IPS-15b (cell line): ENCODE measurements around the gene GABPB2.
"Not testable (repeated sequence)": the region's sequence is repeated elsewhere in the genome, so short reads cannot be mapped to it uniquely, and the experiment has no call there.

Experiments used
- H3K27me3 ChIP-seq: one replicate; pipeline ENCODE4 v1.6.1; 2013; ENCODE audit warnings: low read length; ENCODE audit not compliant: control insufficient read depth, insufficient read depth
- H3K36me3 ChIP-seq: one replicate; pipeline ENCODE4 v1.6.1; 2013; ENCODE audit warnings: low read length; ENCODE audit not compliant: control insufficient read depth, insufficient read depth
- H3K4me1 ChIP-seq: one replicate; pipeline ENCODE4 v1.6.1; 2013; ENCODE audit warnings: mild to moderate bottlenecking, low read length; ENCODE audit not compliant: control insufficient read depth, insufficient read depth
- H3K4me3 ChIP-seq: one replicate; pipeline ENCODE4 v1.5.1; 2013; ENCODE audit warnings: low read depth, low read length
- H3K9ac ChIP-seq: one replicate; pipeline ENCODE4 v1.6.1; 2013; ENCODE audit warnings: low read depth, mild to moderate bottlenecking, low read length
- H3K9me3 ChIP-seq: one replicate; pipeline ENCODE4 v1.6.1; 2013; ENCODE audit warnings: mild to moderate bottlenecking, low read length; ENCODE audit not compliant: control insufficient read depth, insufficient read depth

The GABPB2 gene

GRCh38 chr1:151060657-151061421 is 9.7 kb upstream of the GABPB2 start:
- Histone ChIP-seq H3K4me3 (peak overlapping the region; percentile 95), H3K9ac (peak overlapping the region; percentile 61), H3K9me3 (no peaks in the 10 kb centered on the region), H3K27me3 (no peaks in the 10 kb centered on the region), H3K36me3 (peaks cover 1% of the 10 kb centered on the region), H3K4me1 (peaks cover 11% of the 10 kb centered on the region)

DNA sequence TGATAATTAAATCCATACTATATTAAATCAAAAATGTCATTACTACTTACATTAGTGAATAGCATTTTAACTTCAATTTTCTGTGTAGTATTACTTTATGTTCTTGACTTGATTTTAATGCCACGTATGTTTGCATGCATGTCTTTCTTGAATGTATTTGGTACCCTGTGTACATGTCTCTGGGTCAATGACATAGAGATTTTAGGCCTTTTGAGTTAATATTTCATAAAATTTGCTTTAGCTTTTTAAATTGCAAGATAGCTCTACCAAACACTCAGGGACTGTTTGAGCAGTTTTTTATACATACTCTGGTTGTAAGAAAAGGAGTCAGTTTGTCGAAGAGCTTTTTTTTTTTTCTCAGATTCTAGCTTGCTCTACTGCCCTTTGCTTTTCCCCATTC is 8.9 kb upstream of the GABPB2 start:
- H3K4me3 ChIP-seq = peak overlapping the region; percentile 95
- no peak overlapping the region for H3K9ac ChIP-seq
- no peaks in the 10 kb centered on the region for H3K27me3 ChIP-seq
- no peaks in the 10 kb centered on the region for H3K9me3 ChIP-seq
- peaks cover 11% of the 10 kb centered on the region for H3K4me1 ChIP-seq
- no peaks in the 10 kb centered on the region for H3K36me3 ChIP-seq

DNA sequence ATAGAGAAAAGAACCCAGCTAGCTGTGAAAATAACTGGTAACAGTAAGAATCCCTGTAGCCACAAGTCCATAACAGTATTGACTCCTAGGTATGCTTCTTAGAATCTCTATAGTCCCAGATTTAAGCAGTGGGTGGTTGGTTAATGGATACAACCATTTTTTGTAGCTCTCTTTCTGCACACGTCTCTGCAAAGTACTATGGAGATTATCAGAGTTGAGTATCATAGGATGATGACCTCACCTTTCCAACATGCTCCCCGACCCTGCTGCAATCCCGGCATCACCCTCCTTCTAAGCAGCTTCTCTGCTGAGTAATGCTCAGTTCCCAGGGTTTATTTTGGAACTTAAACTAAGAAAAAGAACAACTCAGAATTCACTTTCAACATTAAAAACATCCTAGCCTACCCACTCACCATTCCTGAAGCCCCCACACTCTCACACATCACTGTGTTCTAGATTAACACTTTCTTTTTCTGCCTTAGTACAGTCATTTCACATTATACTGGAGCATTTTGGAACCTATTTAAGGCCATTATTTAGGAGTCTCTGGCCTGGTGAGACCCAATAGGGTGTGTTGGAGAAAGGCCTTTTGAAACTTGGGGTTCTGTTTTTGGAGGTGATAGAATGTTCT is 7.7 kb upstream of the GABPB2 start:
- Histone ChIP-seq H3K9me3 (no peaks in the 10 kb centered on the region), H3K9ac (no peak overlapping the region), H3K36me3 (no peaks in the 10 kb centered on the region), H3K27me3 (no peaks in the 10 kb centered on the region), H3K4me3 (no peak overlapping the region), H3K4me1 (peaks cover 10% of the 10 kb centered on the region)

DNA sequence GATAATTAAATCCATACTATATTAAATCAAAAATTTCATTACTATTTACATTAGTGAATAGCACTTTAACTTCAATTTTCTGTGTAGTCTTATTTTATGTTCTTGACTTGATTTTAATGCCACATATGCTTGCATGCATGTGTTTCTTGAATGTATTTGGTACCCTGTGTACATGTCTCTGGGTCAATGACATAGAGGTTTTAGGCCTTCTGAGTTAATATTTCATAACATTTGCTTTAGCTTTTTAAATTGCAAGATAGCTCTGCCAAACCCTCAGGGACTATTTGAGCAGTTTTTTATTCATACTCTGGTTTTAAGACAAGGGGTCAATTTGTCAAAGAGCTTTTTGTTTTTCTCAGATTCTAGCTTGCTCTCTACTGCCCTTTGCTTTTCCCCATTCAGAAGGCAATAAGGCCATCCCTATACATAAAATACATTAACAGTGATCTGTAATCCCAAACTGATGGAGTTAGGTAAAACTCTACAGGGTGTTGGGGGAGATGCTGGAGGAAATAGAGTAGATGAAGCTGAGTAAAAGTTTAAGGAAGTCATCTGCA is 5.4 kb upstream of the GABPB2 start:
- Histone ChIP-seq H3K9ac (no peak overlapping the region), H3K36me3 (no peaks in the 10 kb centered on the region), H3K27me3 (no peaks in the 10 kb centered on the region), H3K9me3 (no peaks in the 10 kb centered on the region), H3K4me1 (peaks cover 7% of the 10 kb centered on the region), H3K4me3 (no peak overlapping the region)

GRCh38 chr1:151067185-151067584 is 3.4 kb upstream of the GABPB2 start:
- Histone ChIP-seq H3K4me3 (no peak overlapping the region), H3K4me1 (peaks cover 3% of the 10 kb centered on the region), H3K9me3 (no peaks in the 10 kb centered on the region), H3K9ac (no peak overlapping the region), H3K27me3 (no peaks in the 10 kb centered on the region), H3K36me3 (no peaks in the 10 kb centered on the region)

DNA sequence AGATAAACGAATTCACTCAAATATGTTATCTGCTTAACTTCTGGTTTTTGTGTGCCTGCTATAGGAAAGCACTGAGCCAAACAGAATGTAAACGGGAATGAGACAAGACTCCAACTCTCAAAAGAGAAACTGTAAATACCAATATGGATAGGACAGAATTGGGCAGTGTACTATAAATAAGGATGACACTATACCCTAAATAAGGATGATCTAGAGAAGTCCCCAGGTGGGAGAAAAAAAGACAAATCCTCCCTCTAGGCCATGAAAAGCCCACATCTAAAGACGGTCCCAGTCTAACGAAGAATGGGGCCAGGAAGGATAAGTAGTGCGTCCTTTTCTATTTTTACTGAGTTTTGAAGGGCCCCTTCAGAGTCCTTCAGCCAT is 1.5 kb upstream of the GABPB2 start:
- Histone ChIP-seq H3K9ac (no peak overlapping the region), H3K4me3 (no peak overlapping the region), H3K36me3 (no peaks in the 10 kb centered on the region), H3K4me1 (peaks cover 3% of the 10 kb centered on the region), H3K27me3 (no peaks in the 10 kb centered on the region), H3K9me3 (no peaks in the 10 kb centered on the region)

GRCh38 chr1:151072224-151072623 is 1.7 kb downstream of the GABPB2 start:
- H3K4me1 ChIP-seq = no peaks in the 10 kb centered on the region
- H3K4me3 ChIP-seq = no peak overlapping the region
- H3K27me3 ChIP-seq = no peaks in the 10 kb centered on the region

DNA sequence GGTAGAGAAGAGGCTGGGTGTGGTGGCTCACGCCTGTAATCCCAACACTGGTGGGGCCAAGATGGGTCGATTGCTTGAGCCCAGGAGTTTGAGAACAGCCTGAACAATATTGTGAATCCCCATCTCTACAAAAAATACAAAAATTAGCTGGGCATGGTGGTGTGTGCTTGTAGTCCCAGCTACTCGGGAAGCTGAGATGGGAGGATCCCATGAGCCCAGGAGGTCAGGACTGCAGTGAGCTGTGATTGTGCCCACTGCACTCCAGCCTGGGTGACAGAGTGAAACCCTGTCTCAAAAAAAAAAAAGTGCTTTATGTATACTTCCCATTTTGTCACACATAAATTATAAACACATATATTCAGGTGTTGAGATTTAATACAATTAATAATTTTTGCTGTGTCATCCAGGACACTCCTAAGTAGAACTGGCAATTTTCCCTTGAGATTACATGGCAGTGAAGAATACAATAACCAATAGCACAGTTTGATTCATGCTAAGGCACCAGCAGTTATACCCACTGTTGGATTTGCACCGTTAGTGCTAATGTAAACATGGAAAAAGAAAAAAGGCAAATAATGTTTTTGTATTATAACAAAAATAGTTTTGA is 15.5 kb downstream of the GABPB2 start:
- Histone ChIP-seq H3K27me3 (no peaks in the 10 kb centered on the region), H3K4me1 (no peaks in the 10 kb centered on the region), H3K9me3 (no peaks in the 10 kb centered on the region), H3K9ac (peak overlapping the region; percentile 12), H3K36me3 (no peaks in the 10 kb centered on the region), H3K4me3 (no peak overlapping the region)

More at GRCh38 chr1:151072224-151072623, 1.7 kb downstream of the GABPB2 start:
- H3K36me3 ChIP-seq = no peaks in the 10 kb centered on the region
- H3K9me3 ChIP-seq = no peaks in the 10 kb centered on the region
- no peak overlapping the region for H3K9ac ChIP-seq

GRCh38 chr1:151097426-151097825 is 26.9 kb downstream of the GABPB2 start:
- H3K4me3 ChIP-seq, H3K36me3 ChIP-seq, H3K9ac ChIP-seq, H3K9me3 ChIP-seq, H3K27me3 ChIP-seq, H3K4me1 ChIP-seq: not testable (repeated sequence)

DNA sequence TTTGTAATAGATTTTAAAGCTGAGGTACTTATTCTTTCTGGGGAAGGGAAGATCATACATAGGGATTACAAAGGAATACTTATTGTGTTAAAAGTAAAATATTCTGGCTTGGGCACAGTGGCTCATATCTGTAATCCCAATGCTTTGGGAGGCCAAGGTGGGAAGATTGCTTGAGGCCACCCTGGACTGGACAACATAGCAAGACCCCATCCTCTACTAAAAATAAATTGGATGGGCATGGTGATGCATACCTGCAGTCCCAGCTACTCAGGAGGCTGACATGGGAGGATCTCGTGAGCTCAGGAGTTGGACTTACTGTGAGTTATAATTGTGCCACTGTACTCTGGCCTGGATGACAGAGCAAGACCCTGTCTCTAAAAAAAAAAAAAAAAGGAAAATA is 27.6 kb downstream of the GABPB2 start:
- H3K9ac ChIP-seq = no peak overlapping the region
- H3K4me3 ChIP-seq = no peak overlapping the region
- H3K9me3 ChIP-seq = no peaks in the 10 kb centered on the region
- H3K36me3 ChIP-seq = no peaks in the 10 kb centered on the region
- H3K4me1 ChIP-seq = no peaks in the 10 kb centered on the region
- no peaks in the 10 kb centered on the region for H3K27me3 ChIP-seq

GRCh38 chr1:151104630-151105029 is 34.1 kb downstream of the GABPB2 start:
- H3K27me3 ChIP-seq = no peaks in the 10 kb centered on the region
- H3K9me3 ChIP-seq = no peaks in the 10 kb centered on the region
- no peak overlapping the region for H3K4me3 ChIP-seq
- no peaks in the 10 kb centered on the region for H3K36me3 ChIP-seq
- no peaks in the 10 kb centered on the region for H3K4me1 ChIP-seq
- H3K9ac ChIP-seq = no peak overlapping the region

- no peaks in the 10 kb centered on the region for H3K36me3 ChIP-seq
- no peak overlapping the region for H3K9ac ChIP-seq
- H3K9me3 ChIP-seq = no peaks in the 10 kb centered on the region
- no peaks in the 10 kb centered on the region for H3K27me3 ChIP-seq
- H3K4me3 ChIP-seq = no peak overlapping the region
- H3K4me1 ChIP-seq = no peaks in the 10 kb centered on the region
Measured at GRCh38 chr1:151106894-151107293, 36.3 kb downstream of the GABPB2 start.
